Bronchial epithelial cell (primary cell): ENCODE data around the gene ATF4. TPM values are rescaled to one million over a fixed set of nuclear protein-coding genes. Genes with fewer than 3 reads are reported as not detected.
A peak's percentile ranks its signal among the peaks of the same experiment; 100 is the strongest.

Experiments used
- DNase-seq: peaks from one replicate; pipeline ENCODE4 v3.0.0-alpha.2; 2010; ENCODE audit warnings: low read depth
- FAIRE-seq: peaks from 2 replicates; lab custom pipeline; 2011; peaks lifted over from hg19 to GRCh38; lab: Jason Lieb, UNC
- H3K27me3 ChIP-seq: 2 replicates; pipeline ENCODE4 v1.5.1; 2011; ENCODE audit warnings: low read length; ENCODE audit not compliant: control insufficient read depth, insufficient read depth
- H3K36me3 ChIP-seq: 2 replicates; pipeline ENCODE4 v1.5.1; 2011; ENCODE audit warnings: low read length; ENCODE audit not compliant: control insufficient read depth, insufficient read depth
- H3K4me3 ChIP-seq: 2 replicates; pipeline ENCODE4 v1.5.1; 2011; ENCODE audit warnings: mild to moderate bottlenecking, low read depth, low read length, control low read depth
- CTCF ChIP-seq: IDR thresholded peaks from 2 replicates; pipeline ENCODE4 v1.5.1; 2011; ENCODE audit warnings: mild to moderate bottlenecking, moderate library complexity, low read length, control low read depth, inconsistent platforms; ENCODE audit not compliant: insufficient read depth, severe bottlenecking
- total RNA-seq: library from RNA; depleted of rRNA; stranded (reverse); fragments of >200 nt; gene quantifications from 2 replicates; pipeline ENCODE4 v1.2.1, GENCODE V29; 2014

ATF4 gene
- total RNA-seq, 1 donor from 2014 or later, result 410 TPM

- Histone ChIP-seq H3K4me3 (no peak overlapping the region), H3K36me3 (no peaks in the 10 kb centered on the region), H3K27me3 (peaks cover 35% of the 10 kb centered on the region)
- TF ChIP-seq CTCF, result peak; percentile 21
- FAIRE-seq (no peak), DNase-seq (no peak)
Observed at GRCh38 chr22:39556970-39557841, 36.8 kb downstream of the ATF4 start.

- no peak for TF ChIP-seq CTCF
Observed at GRCh38 chr22:39558254-39558727, 37.9 kb downstream of the ATF4 start.

GRCh38 chr22:39558950-39559349, 38.6 kb downstream of the ATF4 start:
- Histone ChIP-seq H3K36me3 (no peaks in the 10 kb centered on the region), H3K4me3 (no peak overlapping the region), H3K27me3 (peaks cover 32% of the 10 kb centered on the region)
- no peak for DNase-seq
- FAIRE-seq, result no peak
- no peak for TF ChIP-seq CTCF

More at GRCh38 chr22:39558254-39558727, 37.9 kb downstream of the ATF4 start:
- H3K36me3 ChIP-seq, result no peaks in the 10 kb centered on the region
- H3K27me3 ChIP-seq, result peaks cover 32% of the 10 kb centered on the region
- DNase-seq (no peak), FAIRE-seq (no peak)
- no peak overlapping the region for H3K4me3 ChIP-seq

GRCh38 chr22:39559456-39560105, 39.2 kb downstream of the ATF4 start:
- DNase-seq (no peak), FAIRE-seq (peak; percentile 36)
- Histone ChIP-seq H3K36me3 (no peaks in the 10 kb centered on the region), H3K27me3 (peaks cover 32% of the 10 kb centered on the region), H3K4me3 (no peak overlapping the region)
- peak; percentile 59 for TF ChIP-seq CTCF

- TF ChIP-seq CTCF, result no peak
- Histone ChIP-seq H3K36me3 (no peaks in the 10 kb centered on the region), H3K4me3 (no peak overlapping the region), H3K27me3 (peaks cover 32% of the 10 kb centered on the region)
- DNase-seq, result no peak
- no peak for FAIRE-seq
Observed at GRCh38 chr22:39560127-39560526, 39.8 kb downstream of the ATF4 start.
